HG03064 (cell line): ENCODE results near the gene DENND1A.
"Not testable (repeated sequence)": the region's sequence is repeated elsewhere in the genome, so short reads cannot be mapped to it uniquely, and the experiment has no call there.

ENCODE experiments used
- ATAC-seq: cut with Tn5 transposase; IDR thresholded peaks from one replicate; pipeline ENCODE4 v1.9.1; 2021; ENCODE audit warnings: low read depth; ENCODE audit not compliant: unreplicated experiment

Gene DENND1A

DNA sequence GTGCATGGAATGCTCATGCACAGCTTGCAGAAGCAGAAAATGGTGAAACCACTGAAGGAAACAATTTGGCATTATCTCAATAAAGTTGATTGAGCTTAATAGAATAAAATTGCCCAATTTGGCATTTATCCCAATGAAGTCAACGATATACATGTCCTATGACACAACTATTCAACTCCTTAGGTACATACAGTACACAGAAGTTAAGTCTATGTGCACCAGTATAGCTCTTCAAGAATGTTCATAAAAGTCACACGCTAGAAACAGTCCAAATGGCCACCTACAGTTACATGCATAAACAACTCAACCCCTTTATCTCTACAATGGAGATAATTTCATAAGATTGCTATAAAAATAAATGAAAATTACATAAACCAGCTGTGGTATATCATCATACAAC, 184.5 kb downstream of the DENND1A start:
- ATAC-seq, result no peak

DNA sequence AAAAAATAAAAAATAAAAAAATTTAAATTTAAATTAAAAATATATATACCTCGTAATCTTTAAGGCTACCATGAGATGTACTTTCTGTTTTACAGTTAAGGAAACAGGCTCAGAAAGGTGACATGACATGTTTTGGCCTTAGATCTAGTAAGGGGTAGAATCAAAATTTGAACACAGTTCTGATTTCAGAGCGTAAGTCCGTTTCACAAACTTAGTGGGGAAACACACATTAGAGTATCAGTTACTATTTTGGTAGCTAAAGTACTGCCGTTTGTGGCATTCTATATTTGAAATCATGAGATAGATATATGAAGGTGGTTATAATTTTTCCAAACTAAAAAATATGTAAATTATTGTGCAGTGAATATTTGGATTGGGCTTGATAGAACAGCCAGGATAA, 186.2 kb downstream of the DENND1A start:
- ATAC-seq, result no peak

DNA sequence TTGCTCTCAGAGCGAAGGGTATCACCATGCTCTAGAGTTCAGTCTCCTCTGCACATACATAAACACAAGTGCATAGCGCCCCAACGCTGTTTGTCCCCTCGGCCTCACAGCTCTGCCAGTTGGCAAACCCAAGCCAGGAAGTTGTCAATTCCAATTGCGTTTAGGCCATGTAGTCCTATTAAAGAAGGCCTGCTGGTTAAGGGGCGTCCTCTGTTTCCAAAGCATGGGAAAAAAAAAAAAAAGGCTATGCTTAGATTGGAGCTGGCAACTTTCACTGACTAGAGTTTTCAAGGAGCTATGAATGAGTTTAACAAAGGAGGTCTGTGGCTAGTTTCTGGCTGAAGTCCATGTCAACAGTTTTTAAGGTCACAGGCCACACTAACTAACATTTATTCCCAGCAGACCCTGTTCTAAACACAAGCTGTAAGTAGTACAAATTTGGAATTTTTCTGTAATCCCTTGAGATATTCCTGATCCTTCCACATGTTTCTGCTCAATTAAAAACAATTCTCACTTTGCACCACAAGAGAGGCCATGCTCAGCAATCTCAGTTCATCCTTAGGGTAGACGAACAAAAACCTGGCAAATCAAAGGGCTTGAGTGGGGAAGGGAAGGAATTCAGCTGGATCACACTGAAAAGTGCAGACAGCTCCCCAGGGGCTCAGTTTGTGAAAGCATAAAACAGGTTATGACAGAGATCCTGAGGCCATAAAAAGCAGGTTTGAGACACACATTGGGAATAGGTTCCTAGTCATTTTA, 187.7 kb downstream of the DENND1A start:
- ATAC-seq, result no peak

DNA sequence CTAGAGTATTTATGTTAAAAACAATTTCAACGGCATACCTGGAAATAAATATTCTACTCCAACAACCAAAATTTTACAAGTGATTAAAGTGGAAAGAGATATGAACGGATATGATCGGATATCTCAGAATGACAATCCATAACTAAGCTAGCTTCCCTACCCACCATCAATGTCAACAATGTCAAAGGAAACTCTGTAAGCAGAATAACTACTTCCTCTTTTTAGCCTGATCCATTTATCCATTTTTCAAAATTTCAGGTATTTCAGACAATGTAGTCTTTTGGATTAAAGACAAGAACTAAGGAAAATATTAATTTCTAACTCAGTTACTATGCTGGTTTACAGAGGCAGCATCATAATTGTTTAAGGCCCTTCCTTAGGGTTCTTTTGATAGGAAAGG, 188.7 kb downstream of the DENND1A start:
- ATAC-seq, result no peak

DNA sequence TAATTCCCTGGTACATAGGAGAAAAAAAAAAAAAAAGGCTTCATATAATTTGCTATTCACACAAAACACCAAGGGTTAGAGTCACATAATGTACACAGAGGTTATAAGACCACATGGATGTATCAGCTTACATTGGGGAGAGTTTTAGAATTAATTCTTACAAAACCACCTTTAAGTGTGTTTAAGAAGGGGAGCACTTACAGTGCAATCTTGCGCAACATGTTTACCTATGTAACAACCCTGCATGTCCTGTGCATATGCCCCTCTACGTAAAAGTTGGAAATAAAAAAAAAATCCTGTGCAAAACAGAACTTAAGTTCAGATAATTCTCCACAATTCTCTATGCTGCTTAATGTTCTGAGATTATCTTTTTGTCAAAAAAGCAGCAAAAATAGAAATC, 190.0 kb downstream of the DENND1A start:
- no peak for ATAC-seq

DNA sequence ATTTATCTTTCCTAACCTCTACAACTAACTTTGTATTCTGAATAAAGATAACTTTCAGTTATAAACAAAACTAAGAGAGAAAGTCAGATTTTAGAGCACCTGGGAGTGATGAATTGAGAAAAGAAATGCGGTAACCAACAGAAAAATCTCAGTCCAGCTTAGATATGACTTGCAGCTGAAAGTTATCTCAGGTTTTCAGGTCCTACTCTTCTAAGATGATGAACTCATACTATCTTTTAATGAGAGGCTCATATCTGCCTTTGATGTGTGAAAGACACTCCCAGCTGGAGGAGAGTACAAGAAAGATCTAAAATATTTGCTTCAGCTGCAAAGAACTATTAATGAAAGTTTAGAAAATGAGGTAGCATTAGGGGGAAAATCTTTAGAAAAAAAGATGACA, 190.5 kb downstream of the DENND1A start:
- ATAC-seq, result no peak

DNA sequence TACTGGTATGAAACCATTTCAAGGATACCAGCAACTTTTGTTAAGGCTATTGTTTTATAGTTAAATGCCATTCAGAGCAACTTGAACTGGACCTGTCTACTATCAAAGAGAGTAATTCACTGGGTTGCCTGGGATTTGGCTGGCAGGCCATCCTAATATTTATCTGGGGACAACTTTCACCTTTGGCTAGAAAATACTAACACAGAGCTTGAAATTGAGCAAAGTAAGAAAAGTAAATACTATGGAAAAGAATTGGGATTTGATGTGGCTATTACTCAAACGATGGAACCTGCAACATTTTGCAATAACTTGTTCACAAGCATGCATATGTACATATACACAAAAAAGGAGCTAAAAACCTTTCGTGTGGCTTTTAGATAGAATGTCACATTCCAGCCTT, 191.3 kb downstream of the DENND1A start:
- no peak for ATAC-seq

DNA sequence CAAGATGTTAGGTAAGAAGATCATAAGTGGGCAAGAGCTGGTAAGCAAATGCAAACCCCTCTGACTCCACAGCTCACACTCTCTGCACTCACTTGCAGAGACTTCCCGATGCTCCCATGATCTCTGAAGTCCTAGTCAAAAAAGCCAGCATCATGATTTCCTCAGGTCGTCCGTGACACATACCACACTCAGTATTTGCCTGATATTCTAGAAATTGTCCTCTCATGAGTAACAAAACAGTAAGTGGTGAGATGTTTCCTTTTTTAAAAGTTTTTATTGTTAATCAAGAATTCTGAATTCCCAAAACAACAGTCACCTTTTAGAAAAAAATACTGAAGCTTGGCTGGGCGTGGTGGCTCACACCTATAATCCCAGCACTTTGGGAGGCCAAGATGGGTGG, 194.6 kb downstream of the DENND1A start:
- ATAC-seq, result no peak

DNA sequence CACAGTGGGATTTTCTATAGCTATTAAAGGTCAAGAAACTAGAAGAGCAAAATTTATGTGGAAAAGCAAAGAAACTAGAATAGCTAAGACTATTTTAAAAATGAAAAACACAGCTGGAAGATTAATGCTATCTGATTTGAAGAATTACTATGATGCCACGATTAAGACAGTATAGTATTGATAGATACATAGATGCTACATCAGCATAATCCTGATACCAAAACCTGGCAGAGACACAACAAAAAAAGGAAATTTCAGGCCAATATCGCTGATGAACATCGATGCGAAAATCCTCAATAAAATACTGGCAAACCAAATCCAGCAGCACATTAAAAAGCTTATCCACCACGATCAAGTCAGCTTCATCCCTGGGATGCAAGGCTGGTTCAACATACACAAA, 201.4 kb downstream of the DENND1A start:
- ATAC-seq, result not testable (repeated sequence)

DNA sequence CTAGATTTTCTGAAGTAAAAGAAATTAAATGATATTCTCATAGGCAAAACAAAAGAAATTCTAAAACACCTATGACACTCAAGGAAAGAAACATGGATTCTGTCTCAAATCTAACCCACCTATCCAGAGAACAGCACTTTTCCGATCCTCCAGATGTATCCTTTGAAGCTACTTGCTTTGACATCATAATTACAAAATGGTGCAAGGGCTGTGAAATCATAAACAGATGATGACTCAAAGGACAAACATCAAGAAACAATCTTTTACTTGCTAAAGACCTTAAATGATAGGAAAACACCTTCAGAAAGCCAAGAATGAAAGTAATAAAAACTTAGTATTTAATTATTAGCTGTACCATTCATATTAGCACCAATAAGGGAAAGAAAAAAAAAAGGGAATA, 202.6 kb downstream of the DENND1A start:
- no peak for ATAC-seq

DNA sequence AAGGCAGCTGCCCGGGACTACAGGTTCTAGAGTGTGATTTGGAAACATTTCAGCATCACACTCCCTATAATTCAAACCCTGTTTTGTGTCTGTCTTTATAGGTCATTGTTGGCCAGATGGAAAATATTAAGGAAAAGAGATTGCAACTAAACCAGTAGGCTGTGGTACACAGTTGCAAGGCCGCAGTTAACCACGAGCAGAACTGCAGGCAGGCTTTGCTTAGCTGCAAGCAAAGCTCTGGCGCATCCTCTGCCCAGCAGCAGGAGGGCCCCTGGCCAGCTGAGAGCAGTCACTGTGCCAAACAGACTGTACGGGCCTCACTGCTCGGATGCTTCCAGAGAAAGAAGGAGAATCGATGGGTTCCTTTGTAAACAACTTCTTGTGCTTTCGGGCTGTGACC, 204.5 kb downstream of the DENND1A start:
- ATAC-seq, result no peak

DNA sequence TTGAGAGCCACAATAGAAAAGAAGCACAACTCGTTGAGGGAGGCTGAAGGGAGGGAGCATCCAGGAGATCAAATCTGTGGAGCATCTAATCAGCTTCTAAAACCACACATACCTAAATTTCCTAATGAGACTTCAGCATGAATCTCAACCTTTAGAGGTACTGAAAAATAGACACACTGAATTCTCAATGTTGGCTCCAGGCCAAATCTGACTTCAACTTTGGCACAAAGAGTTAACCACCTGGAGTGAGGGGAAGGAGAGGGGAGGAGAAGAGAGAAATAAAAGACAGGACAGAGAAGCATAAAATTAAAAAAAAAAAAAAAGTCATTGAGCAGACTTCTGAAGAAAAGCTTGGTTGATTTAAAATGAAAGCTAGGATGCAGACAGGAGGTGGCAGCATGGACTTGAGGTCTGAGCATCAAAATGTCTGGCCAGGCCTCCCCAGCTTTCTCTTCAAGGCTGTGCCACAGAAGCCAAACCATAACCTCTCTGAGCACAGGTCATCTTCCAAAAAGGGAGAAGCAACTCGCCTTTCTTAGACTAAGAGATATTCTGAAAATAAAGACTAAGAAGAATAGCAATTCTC, 205.6 kb downstream of the DENND1A start:
- ATAC-seq, result no peak

DNA sequence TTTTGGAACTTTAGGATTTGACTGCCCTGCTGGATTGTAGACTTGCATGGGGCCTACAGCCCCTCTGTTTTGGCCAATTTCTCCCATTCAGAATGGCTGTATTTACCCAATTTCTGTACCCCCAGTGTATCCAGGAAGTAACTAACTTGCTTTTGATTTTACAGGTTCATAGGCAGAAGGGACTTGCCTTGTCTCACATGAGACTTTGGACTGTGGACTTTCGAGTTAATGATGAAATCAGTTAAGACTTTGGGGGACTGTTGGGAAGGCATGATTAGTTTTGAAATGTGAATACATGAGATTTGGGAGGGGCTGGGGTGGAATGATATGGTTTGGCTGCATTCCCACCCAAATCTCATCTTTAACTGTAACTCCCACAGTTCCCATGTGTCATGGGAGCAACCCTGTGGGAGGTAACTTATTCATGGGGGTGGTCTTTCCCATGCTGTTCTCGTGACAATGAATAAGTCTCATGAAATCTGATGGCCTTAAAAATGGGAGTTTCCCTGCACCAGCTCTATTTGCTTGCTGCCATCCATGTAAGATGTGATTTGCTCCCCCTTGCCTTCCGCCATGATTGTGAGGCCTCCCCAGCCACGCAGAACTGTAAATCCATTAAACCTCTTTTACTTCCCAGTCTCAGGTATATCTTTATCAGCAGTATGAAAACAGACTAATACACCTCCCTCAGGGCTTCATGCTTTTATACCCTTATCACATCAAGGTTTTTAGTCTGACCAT, 206.6 kb downstream of the DENND1A start:
- ATAC-seq, result no peak

DNA sequence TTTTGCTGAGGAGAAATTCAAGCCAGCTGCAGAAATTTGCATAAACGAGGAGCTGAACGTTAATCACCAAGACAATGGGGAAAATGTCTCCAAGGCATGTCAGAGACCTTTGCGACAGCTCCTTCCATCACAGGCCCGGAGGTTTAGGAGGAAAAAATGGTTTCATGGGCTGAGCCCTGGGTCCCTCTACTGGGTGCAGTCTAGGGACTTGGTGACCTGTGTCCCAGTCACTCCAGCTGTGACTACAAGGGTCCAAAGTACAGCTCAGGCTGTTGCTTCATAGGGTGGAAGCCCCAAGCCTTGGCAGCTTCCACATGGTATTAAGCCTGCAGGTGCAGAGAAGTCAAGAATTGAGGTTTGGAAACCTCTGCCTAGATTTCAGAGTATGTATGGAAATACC, 207.5 kb downstream of the DENND1A start:
- ATAC-seq, result no peak

DNA sequence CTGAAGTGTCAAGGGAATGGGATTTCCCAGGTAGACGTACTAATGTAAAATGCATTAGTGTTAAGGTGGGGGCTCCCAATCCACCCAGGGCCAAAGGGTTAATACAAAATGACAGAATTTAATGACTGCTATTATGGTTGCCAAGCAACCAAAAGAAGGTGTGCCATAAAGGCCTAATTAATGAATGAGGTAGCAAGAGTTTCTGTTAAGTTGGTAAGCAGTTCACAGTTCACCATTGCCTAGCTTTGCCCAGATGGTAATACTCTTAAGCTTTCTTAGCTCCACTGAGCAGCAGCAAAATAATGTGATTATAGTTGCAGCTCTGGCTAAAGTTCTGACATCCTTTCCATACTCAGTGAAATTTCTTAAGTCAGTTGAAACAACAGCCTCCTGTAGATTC, 211.7 kb downstream of the DENND1A start:
- no peak for ATAC-seq

DNA sequence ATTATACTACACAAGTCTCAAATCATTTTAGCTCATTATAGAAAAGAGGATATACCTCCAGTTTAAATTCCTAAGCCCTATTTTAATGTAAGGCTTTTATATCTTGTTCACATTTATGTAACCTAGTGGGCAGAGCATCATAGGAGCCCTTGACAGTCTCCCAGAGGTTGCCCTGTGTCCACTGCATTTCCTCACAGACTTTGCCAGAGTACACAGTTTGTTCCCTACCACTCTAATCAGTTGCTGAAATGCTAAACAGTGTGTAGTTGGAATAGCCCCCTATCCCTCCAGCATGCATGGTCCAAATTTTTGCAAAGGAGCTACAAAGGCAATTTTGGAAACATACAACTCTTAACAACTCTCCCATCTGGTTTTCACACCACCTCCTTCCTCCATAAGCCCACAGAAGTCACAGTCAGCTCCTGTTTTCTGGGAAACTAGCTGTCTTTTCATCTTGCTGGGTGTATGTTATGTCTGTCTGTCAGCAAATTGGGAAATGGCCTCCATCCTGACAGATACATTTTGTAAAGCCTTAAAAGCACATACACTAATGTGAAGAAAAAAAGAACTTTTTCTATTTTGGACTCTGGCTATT, 212.2 kb downstream of the DENND1A start:
- no peak for ATAC-seq

DNA sequence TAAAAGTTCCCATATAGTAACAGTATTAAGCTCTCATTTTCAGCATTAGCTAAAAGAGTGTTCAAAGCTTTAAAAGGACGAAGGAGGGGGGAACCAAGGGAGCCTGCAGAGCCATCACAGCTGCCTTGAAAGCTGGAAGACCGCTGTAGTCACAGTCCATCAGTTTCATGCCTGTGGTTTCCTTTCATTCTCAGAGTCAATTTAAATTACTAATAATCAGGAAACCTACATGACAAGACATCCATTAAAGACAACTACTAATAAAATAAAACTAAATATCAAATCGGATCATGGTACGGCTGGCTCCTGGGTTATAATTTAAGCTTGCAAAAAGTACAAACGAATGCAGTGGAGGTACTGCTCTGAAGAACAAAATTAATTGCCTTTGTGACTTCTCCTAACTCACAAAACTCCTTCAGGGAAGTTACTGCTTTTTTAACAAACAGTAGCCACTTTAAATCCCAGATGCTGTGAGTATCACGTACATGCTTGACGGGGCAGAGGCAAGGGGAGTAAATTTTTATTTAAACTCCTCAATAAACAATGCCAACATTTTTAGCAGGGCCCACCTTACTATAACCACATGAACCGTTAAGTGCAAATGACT, 213.5 kb downstream of the DENND1A start:
- ATAC-seq, result peak; percentile 65

DNA sequence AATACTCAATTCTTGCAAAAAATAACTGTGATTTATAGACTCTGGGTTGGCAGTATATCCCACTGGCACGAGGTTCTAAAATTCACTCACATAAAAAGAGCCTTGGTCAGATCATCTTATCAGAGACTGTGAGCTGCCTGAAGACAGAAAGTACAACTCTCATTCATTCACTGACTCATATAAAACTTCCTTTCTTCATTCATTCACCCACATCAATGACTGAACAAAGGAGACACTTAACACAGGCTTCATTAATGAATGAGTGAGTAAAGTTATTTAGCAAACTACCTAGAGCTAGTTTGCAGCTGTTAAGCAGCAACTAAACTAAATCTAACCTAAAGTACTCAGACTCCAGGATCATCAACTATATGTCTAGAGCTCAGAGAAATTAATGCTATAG, 214.7 kb downstream of the DENND1A start:
- no peak for ATAC-seq

DNA sequence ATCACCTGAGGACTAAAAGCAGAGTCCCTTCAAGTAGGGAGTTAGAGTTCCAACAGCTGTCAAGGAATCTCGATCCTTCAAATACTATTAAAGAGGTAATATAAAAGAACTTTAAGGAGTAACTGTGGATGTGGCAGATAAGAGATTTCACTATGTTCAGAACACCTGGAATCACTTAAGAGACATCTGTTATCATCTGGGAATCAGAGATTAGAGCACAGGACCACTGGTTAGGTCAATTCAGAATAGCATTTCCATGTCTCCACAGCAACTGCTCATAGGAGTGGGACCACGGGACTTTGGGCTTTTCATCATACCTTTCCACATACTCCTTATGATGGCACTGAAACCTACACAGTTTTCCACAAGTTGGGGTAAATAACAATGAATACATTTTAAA, 216.6 kb downstream of the DENND1A start:
- no peak for ATAC-seq

DNA sequence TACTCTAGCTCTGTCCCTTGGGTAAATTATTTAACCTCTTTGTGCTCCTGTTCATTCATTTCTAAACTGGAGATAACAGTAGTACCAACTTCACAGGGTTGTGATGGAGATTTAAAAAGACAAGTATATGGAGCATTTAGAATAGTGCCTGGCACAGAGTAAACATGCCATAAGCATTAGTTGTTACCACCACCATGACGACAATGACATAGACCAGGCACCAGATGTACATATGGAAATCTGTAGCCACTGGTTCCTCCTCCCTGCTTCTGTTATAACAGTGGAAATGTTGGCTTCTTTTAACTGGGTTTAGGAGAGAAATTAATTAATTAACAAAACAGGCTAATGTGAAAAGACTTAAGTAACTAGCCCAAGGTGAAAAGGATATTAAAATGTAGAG, 217.5 kb downstream of the DENND1A start:
- no peak for ATAC-seq

DNA sequence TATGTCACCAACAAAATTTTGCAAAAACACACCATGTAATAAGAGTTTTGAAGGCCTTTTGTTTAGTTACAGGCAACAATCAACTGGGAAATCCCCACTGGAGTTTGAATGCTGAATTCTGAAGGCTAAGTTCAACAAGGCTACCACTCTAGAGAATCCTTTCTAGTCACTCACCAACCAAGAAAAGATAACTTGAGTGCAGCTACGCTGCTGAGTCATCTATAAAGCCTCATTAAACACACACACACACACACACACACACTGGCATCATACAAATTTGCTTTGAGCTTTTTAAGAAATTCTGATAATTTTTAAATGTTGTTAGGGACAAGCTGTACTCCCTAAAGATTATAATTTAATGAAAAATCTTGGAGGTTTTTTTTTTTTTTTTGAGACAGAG, 219.6 kb downstream of the DENND1A start:
- ATAC-seq, result no peak
